HG02642 (cell line): ENCODE results near the gene C1orf35.

Experiments used
- ATAC-seq: cut with Tn5 transposase; IDR thresholded peaks from one replicate; pipeline ENCODE4 v1.9.1; 2021; ENCODE audit warnings: mild to moderate bottlenecking; ENCODE audit not compliant: unreplicated experiment, poor library complexity

The C1orf35 gene

DNA sequence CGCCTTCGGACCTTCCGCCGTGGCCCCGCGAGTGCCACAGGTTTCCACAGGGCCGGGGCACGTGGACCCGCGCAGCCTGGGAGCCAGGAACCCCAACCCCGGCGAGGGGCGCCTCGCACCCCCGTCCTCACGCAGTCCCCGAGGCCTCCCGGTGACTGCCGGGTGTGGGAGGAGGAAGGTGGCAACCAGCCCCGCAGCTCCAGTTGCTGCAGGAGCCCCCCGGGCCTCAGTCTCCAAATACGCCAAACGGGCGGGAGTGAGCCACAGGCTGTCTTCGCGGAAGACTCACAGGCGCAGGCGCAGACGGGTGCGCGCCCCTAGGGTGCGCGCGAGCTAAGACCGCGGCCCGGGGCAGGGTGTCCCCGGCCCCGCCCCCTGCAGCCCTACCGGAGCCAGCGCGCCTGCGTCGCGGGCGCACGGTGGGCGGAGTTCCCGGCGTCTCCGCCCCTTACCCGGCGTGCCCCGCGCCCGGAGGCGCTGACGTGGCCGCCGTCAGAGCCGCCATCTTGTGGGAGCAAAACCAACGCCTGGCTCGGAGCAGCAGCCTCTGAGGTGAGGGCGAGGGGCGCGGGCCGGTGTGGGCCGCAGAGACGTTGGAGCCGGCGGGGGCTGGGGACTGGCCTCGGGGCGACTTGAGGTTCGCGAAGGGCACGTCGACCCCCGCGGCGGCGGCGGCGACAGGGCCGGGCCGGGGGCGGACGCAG is 20.8 kb downstream of the C1orf35 start, which contains the start of gene ARF1:
Gene ARF1 (plus strand): TSS at position 495 of the 704 bp plus-strand sequence. CDS start 14,407 bp downstream, outside the sequence.
- ATAC-seq: peak; percentile 81

GRCh38 chr1:228081578-228082213 is 21.4 kb downstream of the C1orf35 start:
- peak; percentile 25 for ATAC-seq

GRCh38 chr1:228081144-228081543 is 22.0 kb downstream of the C1orf35 start:
- ATAC-seq: no peak

DNA sequence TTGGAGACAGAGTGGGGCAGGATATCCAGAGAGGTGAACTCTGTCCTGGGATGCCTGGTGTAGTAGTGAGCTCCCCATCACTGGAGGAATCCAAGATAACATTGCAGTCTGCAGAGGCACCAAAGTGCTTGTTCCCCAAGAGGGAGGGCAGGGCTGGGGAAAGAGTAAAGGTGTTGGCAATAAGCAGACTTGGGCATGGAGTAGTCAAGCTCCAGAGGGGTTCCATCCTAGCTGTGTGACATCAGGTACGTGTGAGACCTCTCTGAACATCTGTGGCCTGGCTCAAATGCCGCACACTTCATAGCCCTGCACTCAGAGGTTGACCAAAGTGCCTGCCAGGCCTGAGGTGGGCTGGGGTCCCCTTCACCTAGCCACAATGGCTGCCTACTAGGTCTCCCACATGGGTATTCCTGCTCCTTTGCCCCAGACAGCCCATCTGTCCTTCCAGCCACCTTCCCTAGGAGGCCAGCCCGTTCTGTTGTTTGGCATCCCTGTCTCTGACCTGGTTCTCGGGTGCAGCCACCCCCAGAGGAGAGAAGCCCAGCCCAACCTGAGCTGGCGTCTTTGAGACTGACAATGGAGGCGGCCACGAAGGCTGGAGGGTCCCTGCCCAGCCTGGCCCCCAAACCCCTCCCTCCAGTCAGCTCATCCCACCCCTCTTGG is 23.4 kb downstream of the C1orf35 start:
- ATAC-seq: no peak

DNA sequence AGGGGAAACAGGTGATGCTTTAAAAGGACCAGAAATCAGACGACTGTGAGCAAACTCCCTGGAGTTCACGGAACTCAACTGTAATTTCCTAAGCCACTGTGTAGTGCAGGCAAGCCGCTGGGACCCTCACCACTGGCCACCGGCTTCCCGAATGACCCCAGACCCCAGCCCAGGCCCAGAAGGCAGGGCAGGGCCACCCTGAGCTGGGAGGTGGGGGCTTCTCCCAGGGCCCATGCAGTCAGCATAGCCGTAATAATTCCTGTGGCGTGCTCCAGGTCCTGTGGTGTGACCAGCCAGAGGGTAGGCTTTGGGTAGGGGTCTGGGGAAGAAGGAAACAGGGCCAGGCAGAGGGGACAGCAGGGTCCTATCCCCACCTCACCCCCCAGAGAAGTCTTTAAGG is 24.1 kb downstream of the C1orf35 start:
- no peak for ATAC-seq

DNA sequence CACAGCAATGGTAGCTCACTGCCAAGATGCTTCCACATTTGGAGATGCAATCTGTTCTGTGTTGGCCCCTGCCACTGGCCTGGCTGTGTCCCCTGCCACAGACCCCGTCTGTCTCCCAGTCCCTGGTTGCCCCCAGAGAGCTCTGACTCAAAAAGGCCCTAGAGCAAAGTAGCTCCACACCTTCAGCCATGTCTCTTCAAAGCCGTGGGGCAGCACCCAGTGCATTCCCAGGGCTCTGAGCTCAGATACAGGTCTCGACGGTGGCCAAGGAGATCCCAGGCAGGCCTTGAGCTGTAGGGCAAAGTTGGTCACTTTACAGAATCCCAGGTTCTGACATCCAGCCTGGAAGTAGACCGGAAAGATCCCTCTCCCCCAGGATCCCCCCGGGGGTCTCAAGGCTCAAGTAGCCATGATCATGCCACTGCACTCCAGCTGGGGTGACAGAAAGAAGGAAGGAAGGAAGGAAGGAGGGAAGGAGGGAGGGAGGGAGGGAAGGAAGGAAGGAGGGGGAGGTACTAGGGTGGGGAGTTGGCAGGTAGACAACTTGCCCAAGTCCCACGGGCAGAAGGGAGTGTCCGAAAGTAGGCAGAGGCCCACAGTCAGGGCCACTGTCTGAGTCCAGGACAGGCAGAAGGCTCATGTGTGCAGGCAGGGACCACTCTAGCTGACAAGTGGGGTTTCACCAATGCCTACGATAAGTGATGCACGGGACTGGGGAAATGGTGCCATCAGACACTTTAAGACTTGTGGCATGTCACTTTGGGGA is 25.4 kb downstream of the C1orf35 start:
- ATAC-seq: no peak

GRCh38 chr1:228076796-228077430 is 26.2 kb downstream of the C1orf35 start:
- ATAC-seq: no peak

- ATAC-seq: no peak
These were observed 27.3 kb downstream of the C1orf35 start for GRCh38 chr1:228075801-228076271.

GRCh38 chr1:228074954-228075730 is 28.0 kb downstream of the C1orf35 start:
- no peak for ATAC-seq

DNA sequence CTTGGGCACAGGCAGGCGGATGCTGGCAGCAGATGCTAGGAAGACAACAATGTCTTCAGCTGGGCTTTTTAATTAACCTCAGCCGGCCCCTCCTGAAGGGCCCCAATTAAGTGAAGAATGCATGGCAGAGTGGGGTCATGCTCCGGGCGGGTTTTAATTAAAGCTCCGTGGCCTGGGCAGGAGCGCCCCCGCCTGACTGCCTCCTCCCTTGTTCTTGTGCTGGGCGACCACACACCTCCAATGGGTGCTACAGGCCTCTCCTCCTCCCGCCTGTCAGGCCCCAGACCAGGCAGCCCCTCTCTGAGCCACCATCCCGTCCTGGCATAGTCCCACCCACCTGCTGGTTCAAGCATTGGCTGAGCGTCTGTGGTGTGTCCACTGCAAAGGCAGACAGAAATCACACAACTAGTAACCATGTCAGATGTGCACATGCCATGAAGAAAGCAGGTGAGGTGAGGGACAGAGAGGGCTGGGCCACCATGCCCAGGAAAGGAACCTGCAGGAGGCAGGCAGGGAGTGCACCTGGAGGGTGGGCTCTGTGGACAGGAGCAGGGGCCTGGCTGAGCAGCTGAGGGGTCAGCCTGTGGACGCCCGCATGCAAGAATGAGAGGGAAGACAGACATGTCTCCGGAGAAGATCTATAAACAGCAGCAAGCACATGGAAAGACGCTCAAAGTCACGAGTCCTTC is 29.1 kb downstream of the C1orf35 start:
- no peak for ATAC-seq

DNA sequence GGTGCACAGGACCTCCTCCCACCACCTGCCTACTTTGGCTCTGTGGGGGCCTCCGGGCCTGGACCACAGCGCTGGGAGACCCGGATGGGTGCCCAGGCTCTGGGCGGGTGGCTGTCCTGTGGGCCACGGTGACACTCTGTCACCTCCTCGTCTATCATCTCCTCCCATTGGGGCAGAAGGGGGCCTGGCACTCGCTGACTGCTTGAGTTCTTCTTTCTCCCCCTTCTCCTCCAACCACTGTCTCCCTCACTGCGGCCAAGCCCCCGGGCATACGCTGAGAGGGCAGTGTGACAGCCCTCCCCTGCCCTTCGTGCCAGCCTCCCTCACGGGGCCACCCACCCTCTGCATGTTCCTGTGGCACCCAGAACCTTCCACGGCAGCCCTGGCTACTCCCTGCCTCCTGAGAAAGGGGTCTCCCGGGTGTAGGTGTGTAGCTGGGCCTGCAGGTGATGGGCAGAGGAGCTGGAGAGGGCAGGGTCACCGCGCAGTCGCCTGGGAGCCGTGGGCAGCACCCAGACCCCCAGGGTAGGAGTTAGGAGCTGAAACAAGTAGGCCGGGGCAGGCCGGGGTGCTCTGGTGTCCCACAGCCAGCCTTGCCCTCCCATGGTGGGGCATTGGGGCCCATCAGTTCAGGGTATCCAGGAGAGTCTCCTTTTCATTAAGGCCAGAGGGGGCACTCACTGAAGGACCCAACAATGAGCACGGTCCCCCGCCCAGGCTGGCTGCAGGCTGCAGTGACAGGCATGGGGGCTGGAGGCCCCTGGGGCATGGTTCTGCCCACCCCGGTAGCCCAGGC is 29.9 kb downstream of the C1orf35 start:
- no peak for ATAC-seq

DNA sequence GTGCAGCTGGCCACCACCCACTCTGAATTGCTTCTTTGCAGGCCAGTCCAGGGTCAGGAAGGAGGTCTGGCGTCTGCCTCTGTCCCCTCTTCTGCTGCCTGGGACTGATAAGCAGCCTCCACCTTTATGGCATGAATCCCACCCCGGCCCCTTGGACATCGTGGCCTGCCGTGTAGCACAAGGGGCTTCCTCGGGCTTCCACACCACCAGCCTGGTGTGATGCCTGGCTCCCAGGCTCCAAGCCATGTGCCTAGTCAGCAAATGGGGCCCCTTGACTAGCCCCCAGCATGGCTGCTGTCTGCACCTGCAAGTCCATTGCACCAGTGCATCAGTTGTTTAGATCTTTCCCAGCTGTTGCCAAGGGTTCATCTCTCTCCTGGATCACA is 30.5 kb downstream of the C1orf35 start:
- ATAC-seq: no peak

DNA sequence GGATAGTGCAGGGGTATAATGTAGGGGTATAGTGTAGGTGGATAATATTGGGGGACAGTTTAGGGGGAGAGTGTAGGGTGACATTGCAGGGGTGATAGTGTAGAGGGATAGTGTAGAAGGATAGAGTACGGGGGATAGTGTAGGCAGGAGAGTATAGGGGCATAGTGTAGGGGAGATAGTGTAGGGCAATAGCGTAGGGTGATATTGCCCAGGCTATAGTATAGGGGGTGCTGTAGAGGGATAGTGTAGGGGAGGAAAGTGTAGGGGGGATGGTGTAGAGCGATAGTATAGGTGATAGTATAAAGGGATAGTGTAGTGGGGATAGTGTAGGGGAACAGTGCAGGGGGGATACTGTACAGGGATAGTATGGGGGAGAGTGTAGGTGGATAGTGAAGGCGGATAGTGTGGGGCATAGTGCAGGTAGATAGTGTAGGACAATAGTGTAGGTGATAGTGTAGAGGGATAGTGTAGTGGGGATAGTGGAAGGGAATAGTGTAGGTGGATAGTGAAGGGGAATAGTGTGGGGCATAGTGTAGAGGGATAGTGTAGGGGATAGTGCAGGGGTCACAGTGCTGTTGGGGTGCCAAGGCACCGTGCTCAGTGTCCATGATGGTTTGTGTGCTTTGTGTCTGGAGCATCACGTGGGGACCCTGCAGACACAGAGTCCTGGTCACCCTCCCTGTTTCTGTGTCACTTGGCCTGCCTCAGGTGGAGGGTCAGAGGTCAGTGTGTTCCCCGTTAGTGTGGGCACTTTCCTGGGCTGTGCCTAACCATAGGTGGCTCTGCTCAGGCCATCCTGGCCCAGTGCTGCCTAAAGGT is 31.1 kb downstream of the C1orf35 start:
- no peak for ATAC-seq

DNA sequence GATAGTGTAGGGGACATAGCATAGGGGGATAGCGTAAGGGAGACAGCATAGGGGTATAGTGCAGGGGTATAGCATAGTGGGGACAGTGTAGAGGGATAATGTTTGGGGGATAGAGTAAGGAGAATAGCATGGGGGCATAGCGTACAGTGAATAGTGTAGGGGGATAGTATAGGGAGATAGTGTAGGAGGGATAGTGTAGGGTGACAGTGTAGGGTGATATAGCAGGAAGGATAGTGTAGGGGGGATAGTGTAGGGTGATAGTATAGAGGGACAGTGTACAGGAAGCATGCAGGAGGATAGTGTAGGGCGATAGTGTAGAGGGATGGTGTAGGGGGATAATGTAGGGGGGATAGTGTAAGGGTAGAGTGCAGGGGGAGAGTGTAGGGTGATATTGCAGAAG is 32.3 kb downstream of the C1orf35 start:
- no peak for ATAC-seq

GRCh38 chr1:228070173-228070572 is 33.0 kb downstream of the C1orf35 start:
- ATAC-seq: no peak

DNA sequence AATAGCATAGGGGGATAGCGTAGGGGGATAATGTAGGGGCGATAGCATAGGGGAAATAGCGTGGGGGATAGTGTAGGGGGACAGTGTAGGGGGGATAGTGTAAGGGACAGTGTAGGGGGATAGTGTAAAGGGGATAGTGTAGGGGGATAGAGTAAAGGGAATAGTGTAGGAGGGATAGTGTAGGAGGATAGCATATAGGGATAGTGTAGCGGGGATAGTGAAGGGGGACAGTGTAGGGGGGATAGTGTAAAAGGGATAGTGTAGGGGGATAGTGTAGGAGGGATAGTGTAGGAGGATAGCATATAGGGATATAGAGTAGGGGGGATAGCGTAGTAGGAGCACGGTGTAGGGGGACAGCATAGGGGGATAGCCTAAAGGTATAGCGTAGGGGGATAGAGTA is 34.8 kb downstream of the C1orf35 start:
- ATAC-seq: no peak
